Gastroesophageal sphincter (tissue), 4 donors: ENCODE measurements around the gene ZFAND6. TPM values are rescaled to one million over a fixed set of nuclear protein-coding genes. Genes with fewer than 3 reads are reported as not detected.
"Not testable (repeated sequence)": the region's sequence is repeated elsewhere in the genome, so short reads cannot be mapped to it uniquely, and the experiment has no call there.

Source experiments
- ATAC-seq: fragments of 150-250 bp; one replicate; pipeline ENCODE4 v1.9.1; 2016; ENCODE audit warnings: mild to moderate bottlenecking, moderate library complexity
- H3K27ac ChIP-seq, 4 donors: fragments of 200-600 bp; sonication (generic) in 3 of 4; 1 replicate in 3 of 4; 2 replicates in 1 of 4; pipeline ENCODE4 v1.5.1; 2016 to 2019
- H3K27me3 ChIP-seq: fragments of 200-600 bp; sonication (generic); one replicate; pipeline ENCODE4 v1.5.1; 2019
- H3K36me3 ChIP-seq, 2 donors: fragments of 200-600 bp; sonication (generic); one replicate each; pipeline ENCODE4 v1.5.1; 2019; ENCODE audit warnings: control low read depth in 1 of 2
- H3K4me1 ChIP-seq, 3 donors: fragments of 200-600 bp; sonication (generic); 1 replicate in 2 of 3; 2 replicates in 1 of 3; pipeline ENCODE4 v1.5.1; 2016 to 2019; ENCODE audit warnings: control low read depth in 2 of 3
- H3K4me3 ChIP-seq, 2 donors: fragments of 200-600 bp; sonication (generic); one replicate each; pipeline ENCODE4 v1.5.1; 2019; ENCODE audit warnings: mild to moderate bottlenecking in 1 of 2, moderate library complexity in 1 of 2
- H3K9me3 ChIP-seq, 3 donors: fragments of 200-600 bp; sonication (generic); one replicate each; pipeline ENCODE4 v1.5.1; 2017 to 2019; ENCODE audit warnings: control low read depth in 2 of 3
- CTCF ChIP-seq, 4 experiments: fragments of 200-600 bp in 2 of 4; fragments of 450-650 bp in 2 of 4; sonication (generic) in 1 of 4; IDR thresholded peaks; one replicate each; pipeline ENCODE4 v1.5.1; 2017 to 2019; ENCODE audit warnings: antibody characterized with exemption in 4 of 4, mild to moderate bottlenecking in 2 of 4, moderate library complexity in 2 of 4
- EP300 ChIP-seq: sonication (generic); formaldehyde crosslinking; IDR thresholded peaks from one replicate; pipeline ENCODE4 v1.6.1; 2017; ENCODE audit warnings: antibody characterized with exemption, mild to moderate bottlenecking
- POLR2A ChIP-seq, 2 donors: fragments of 450-650 bp; IDR thresholded peaks; one replicate each; pipeline ENCODE4 v1.6.1; 2017; ENCODE audit warnings: antibody characterized with exemption in 2 of 2, mild to moderate bottlenecking in 2 of 2, moderate library complexity in 1 of 2
- POLR2AphosphoS5 ChIP-seq: sonication (generic); formaldehyde crosslinking; IDR thresholded peaks from one replicate; pipeline ENCODE4 v1.6.1; 2017; ENCODE audit warnings: antibody characterized with exemption
- WGBS, 2 donors: methylation state at CpG; one replicate each; pipeline ENCODE4 v1.1.5; 2018; ENCODE audit warnings: low coverage in 1 of 2; 5-methylcytosine and 5-hydroxymethylcytosine counted together
- total RNA-seq, 4 donors: library from RNA; depleted of rRNA; stranded (reverse); fragments of >200 nt; gene quantifications; one replicate each; pipeline ENCODE4 v1.1.0, GENCODE V29; 2016

The ZFAND6 gene
- total RNA-seq, 4 donors from 2014 or later, result 95.6 to 137 (median 131) TPM

DNA sequence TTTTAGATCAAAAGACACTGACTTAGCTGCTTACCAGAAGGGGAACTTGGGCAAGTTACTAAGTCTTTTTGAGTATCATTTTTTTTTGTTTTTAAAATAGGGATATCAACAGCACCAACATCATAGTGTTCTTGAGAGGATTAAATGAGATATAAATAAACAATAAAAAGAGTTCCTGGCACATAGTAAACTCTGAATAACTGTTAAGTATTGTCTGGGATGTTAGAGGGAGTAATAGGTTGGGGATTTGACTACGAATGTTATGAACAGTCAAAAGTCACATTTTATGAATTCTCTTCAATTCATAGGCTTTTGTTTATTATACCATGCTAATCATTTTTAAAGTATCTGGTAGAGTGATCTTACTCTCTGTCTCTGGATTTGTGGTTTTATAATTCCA lies 55.5 kb downstream of the ZFAND6 start:
- Histone ChIP-seq H3K4me3 (no peak overlapping the region), H3K9me3 (no peaks in the 10 kb centered on the region), H3K4me1 (peaks cover 0 to 25% (median 3%) of the 10 kb centered on the region in 3 donors), H3K36me3 (no peaks in the 10 kb centered on the region), H3K27me3 (no peaks in the 10 kb centered on the region), H3K27ac (no peak overlapping the region)
- no peak for ATAC-seq
- no peak for TF ChIP-seq EP300
- no peak for TF ChIP-seq POLR2A (IDR thresholded peaks at IDR 0.05)
- no peak for TF ChIP-seq POLR2AphosphoS5
- no peak for TF ChIP-seq CTCF (IDR thresholded peaks at IDR 0.05)
- 52 to 57% methylated on average over 1 of the region's 1 CpG for WGBS, 2 donors

- H3K4me1 ChIP-seq, result peaks cover 0 to 24% (median 0%) of the 10 kb centered on the region in 3 donors
- H3K27me3 ChIP-seq, result no peaks in the 10 kb centered on the region
- 85 to 100% methylated on average over 2 of the region's 2 CpGs for WGBS, 2 donors
- no peak for TF ChIP-seq CTCF (IDR thresholded peaks at IDR 0.05)
- no peak for TF ChIP-seq EP300
- TF ChIP-seq POLR2A (IDR thresholded peaks at IDR 0.05), result no peak
- no peak for TF ChIP-seq POLR2AphosphoS5
- no peaks in the 10 kb centered on the region for H3K9me3 ChIP-seq
- no peak overlapping the region for H3K27ac ChIP-seq
- no peak overlapping the region for H3K4me3 ChIP-seq
- peaks cover 0 to 23% of the 10 kb centered on the region in 2 donors for H3K36me3 ChIP-seq
- no peak for ATAC-seq
Measured at GRCh38 chr15:80118956-80119355, 59.5 kb downstream of the ZFAND6 start.

DNA sequence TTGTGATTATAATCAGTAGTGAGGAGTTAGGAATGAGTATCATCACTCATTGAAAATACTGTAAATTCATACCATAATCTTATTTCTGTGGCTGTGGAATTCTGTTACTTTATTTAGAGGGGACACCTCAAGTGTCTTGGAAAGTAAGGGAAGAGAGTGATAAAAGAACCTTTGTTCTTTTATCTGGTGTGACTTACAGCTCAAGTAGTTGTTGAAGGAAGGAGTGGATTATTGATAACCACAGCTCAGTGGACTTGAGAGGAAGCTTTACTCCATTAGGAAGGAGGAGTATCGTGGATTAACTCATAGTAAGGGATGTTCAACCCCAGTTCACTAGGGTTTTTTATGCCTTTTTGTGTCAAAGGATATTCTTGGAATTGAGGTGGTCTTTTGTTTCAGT lies 61.2 kb downstream of the ZFAND6 start:
- Histone ChIP-seq H3K27ac (no peak overlapping the region), H3K4me1 (peaks cover 0 to 7% (median 0%) of the 10 kb centered on the region in 3 donors), H3K4me3 (no peak overlapping the region), H3K36me3 (peaks cover 0 to 40% of the 10 kb centered on the region in 2 donors), H3K9me3 (no peaks in the 10 kb centered on the region), H3K27me3 (no peaks in the 10 kb centered on the region)
- ATAC-seq, result no peak
- WGBS, 2 donors, result 90 to 100% methylated on average over 1 of the region's 1 CpG
- TF ChIP-seq CTCF (IDR thresholded peaks at IDR 0.05) (no peak), POLR2AphosphoS5 (no peak), POLR2A (IDR thresholded peaks at IDR 0.05) (no peak), EP300 (no peak)

DNA sequence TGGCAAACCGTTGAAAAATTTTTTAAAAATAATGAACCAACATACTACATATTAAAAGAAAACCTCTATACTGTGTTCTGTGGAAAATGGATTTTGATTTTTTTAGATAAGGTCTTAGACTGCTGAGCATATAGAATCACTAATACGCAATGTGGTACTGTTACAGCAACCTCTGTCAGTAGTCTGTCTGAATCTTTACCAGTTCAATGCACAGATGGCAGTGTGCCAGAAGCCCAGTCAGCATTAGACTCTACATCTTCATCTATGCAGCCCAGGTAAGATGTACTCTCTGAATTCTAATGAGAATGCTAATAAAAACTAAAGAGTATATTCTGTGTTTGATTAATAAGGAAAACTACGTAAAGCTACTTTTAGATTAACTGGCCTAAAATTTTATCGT lies 62.1 kb downstream of the ZFAND6 start:
- TF ChIP-seq POLR2AphosphoS5 (no peak), CTCF (IDR thresholded peaks at IDR 0.05) (no peak), EP300 (no peak), POLR2A (IDR thresholded peaks at IDR 0.05) (no peak)
- WGBS, 2 donors, result 83 to 94% methylated on average over 4 of the region's 4 CpGs
- H3K9me3 ChIP-seq, result no peaks in the 10 kb centered on the region
- H3K27me3 ChIP-seq, result no peaks in the 10 kb centered on the region
- no peak overlapping the region for H3K27ac ChIP-seq
- H3K4me3 ChIP-seq, result no peak overlapping the region
- no peaks in the 10 kb centered on the region for H3K4me1 ChIP-seq
- peaks cover 0 to 49% of the 10 kb centered on the region in 2 donors for H3K36me3 ChIP-seq
- ATAC-seq, result no peak

GRCh38 chr15:80123034-80123433 lies 63.6 kb downstream of the ZFAND6 start:
- Histone ChIP-seq H3K36me3 (peaks cover 0 to 61% of the 10 kb centered on the region in 2 donors), H3K4me3 (no peak overlapping the region), H3K9me3 (no peaks in the 10 kb centered on the region), H3K27ac (no peak overlapping the region), H3K4me1 (no peaks in the 10 kb centered on the region), H3K27me3 (no peaks in the 10 kb centered on the region)
- TF ChIP-seq POLR2AphosphoS5 (no peak), CTCF (IDR thresholded peaks at IDR 0.05) (no peak), POLR2A (IDR thresholded peaks at IDR 0.05) (no peak), EP300 (no peak)
- no peak for ATAC-seq
- 78 to 96% methylated on average over 4 to 6 of the region's 6 CpGs for WGBS, 2 donors

DNA sequence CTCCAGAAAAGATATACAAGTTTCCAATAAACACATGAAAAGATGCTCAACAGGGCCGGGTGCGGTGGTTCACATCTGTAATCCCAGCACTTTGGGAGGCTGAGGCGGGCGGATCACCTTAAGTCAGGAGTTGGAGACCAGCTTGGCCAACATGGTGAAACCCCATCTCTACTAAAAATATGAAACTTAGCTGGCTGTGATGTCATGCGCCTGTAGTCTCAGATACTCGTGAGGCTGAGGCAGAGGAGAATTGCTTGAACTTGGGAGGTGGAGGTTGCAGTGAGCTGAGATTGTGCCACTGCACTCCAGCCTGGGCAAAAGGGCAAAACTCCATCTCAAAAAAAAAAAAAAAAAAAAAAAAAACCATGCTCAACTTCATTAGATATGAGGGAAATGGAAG lies 67.8 kb downstream of the ZFAND6 start:
- H3K36me3 ChIP-seq, result peaks cover 0 to 75% of the 10 kb centered on the region in 2 donors
- not testable (repeated sequence) for ATAC-seq, H3K27ac ChIP-seq, H3K27me3 ChIP-seq, H3K4me3 ChIP-seq, H3K4me1 ChIP-seq, H3K9me3 ChIP-seq
- 94 to 95% methylated on average over 4 to 6 of the region's 6 CpGs for WGBS, 2 donors
